Measurements from ENCODE around the gene VGF. TPM values are rescaled to one million over a fixed set of nuclear protein-coding genes. Genes with fewer than 3 reads are reported as not detected.
"Not testable (repeated sequence)": the region's sequence is repeated elsewhere in the genome, so short reads cannot be mapped to it uniquely, and the experiment has no call there.

Gene VGF
- total RNA-seq, 2 experiments from 2014 or later: 1.5 TPM; not detected in 1

- Histone ChIP-seq H4K20me1 (ENCODE audit: insufficient read depth, low read length) (no peaks in the 10 kb centered on the region), H3K4me2 (ENCODE audit: low read length) (no peak overlapping the region), H3K79me2 (ENCODE audit: insufficient read depth, low read depth, low read length) (no peaks in the 10 kb centered on the region), H3K9me2 (ENCODE audit: insufficient read depth, low read length) (no peaks in the 10 kb centered on the region), H3K27ac (ENCODE audit: low read depth, low read length, poor library complexity, severe bottlenecking) (no peak overlapping the region), H2AFZ (ENCODE audit: low read length) (no peak overlapping the region), H3K36me3 (ENCODE audit: insufficient read depth, low read length) (no peaks in the 10 kb centered on the region), H3K4me3 (ENCODE audit: low read depth, low read length, poor library complexity, severe bottlenecking) (no peak overlapping the region), H3K9me3 (ENCODE audit: low read length) (no peaks in the 10 kb centered on the region), H3K4me1 (ENCODE audit: insufficient read depth, low read length, poor library complexity, severe bottlenecking) (peaks cover 5% of the 10 kb centered on the region)
- TF ChIP-seq CTCF (conservative IDR thresholded peaks at IDR 0.05; ENCODE audit: low read length) (no peak), EZH2phosphoT487 (IDR thresholded peaks at IDR 0.05; ENCODE audit: borderline replicate concordance, low read depth, low read length) (no peak)
- CTCF ChIA-PET (ENCODE audit: unreplicated experiment): no interaction called here
- no TSS peak for BruUV-seq (replicated peaks)
- DNase-seq (ENCODE audit: low spot score): no peak
- POLR2A ChIA-PET: interaction anchor here (0.9 kb wide), 1 partner anchor 519 kb away, joined by 3 read pairs; no protein-coding TSS in a partner anchor
- intact Hi-C loops (cut with micrococcal nuclease; ENCODE audit: unreplicated experiment): no loop called here
Measured at GRCh38 chr7:101207459-101207858, 42.1 kb upstream of the VGF start.

DNA sequence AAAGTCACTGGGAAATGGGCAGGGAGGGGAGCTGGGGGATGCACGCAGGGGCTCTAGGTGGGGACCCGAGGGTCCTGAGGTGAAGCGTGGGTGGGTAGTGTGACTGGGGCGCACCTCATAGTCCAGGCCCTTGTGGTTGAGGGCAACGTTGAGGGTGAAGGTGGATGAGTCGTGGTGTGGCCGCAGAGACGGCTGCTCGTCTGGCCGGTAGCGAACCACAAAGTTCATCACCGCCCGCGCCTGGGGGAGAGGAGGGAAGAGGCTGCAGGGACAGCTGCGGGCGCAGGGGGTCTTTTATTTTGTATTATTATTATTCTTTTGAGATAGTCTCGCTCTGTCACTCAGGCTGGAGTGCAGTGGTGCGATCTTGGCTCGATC lies 41.3 kb upstream of the VGF start:
- intact Hi-C loops (cut with micrococcal nuclease; ENCODE audit: unreplicated experiment): no loop called here
- no peak for TF ChIP-seq CTCF (conservative IDR thresholded peaks at IDR 0.05; ENCODE audit: low read length)
- TF ChIP-seq EZH2phosphoT487 (IDR thresholded peaks at IDR 0.05; ENCODE audit: borderline replicate concordance, low read depth, low read length): no peak
- H3K9me2 ChIP-seq (ENCODE audit: insufficient read depth, low read length): no peaks in the 10 kb centered on the region
- H4K20me1 ChIP-seq (ENCODE audit: insufficient read depth, low read length): no peaks in the 10 kb centered on the region
- no peak overlapping the region for H3K27ac ChIP-seq (ENCODE audit: low read depth, low read length, poor library complexity, severe bottlenecking)
- BruUV-seq (replicated peaks): no TSS peak
- H3K4me2 ChIP-seq (ENCODE audit: low read length): no peak overlapping the region
- H3K9me3 ChIP-seq (ENCODE audit: low read length): no peaks in the 10 kb centered on the region
- ChIA-PET POLR2A (no interaction called here), CTCF (ENCODE audit: unreplicated experiment) (no interaction called here)
- H3K4me3 ChIP-seq (ENCODE audit: low read depth, low read length, poor library complexity, severe bottlenecking): no peak overlapping the region
- no peaks in the 10 kb centered on the region for H3K79me2 ChIP-seq (ENCODE audit: insufficient read depth, low read depth, low read length)
- H2AFZ ChIP-seq (ENCODE audit: low read length): no peak overlapping the region
- no peaks in the 10 kb centered on the region for H3K36me3 ChIP-seq (ENCODE audit: insufficient read depth, low read length)
- DNase-seq (ENCODE audit: low spot score): no peak
- peaks cover 5% of the 10 kb centered on the region for H3K4me1 ChIP-seq (ENCODE audit: insufficient read depth, low read length, poor library complexity, severe bottlenecking)

DNA sequence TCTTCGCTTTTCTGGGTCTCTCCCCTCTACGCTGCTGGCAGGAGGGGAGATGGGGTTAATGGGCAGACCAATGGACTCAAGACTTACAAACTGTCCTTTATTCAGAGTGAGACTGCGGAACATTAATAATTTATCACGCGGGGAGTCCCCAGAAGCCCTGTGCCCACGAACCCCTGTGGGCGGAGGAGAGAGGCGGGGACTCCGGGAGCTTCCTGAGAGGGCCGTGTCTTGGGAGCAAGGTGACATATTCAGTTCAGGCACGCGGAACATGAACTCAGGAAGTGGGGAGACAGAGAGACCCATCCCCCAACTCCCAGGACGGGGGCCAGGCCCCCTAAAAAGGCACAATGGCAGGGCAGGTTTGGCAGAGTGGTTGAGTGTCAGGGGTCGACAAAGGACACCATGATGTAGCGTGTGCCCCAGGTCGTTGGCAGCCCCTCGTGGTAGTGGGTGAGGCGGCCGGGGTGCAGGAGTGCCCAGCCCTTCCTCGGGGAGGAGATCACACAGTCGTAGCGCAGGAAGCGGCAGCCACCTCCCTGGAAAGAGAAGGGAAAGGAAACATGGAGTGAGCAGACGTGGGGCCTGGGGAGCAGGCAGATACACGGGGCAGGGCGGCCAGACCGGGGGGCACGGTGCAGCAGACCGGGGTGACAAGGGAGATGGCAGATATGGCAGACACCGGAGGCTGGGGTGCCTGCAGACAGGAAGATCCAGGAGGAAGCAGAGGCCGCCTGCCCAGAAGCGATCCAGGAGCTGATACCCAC lies 40.7 kb upstream of the VGF start:
- Histone ChIP-seq H3K4me1 (ENCODE audit: insufficient read depth, low read length, poor library complexity, severe bottlenecking) (peaks cover 5% of the 10 kb centered on the region), H4K20me1 (ENCODE audit: insufficient read depth, low read length) (no peaks in the 10 kb centered on the region), H3K79me2 (ENCODE audit: insufficient read depth, low read depth, low read length) (no peaks in the 10 kb centered on the region), H3K9me2 (ENCODE audit: insufficient read depth, low read length) (no peaks in the 10 kb centered on the region), H3K4me2 (ENCODE audit: low read length) (no peak overlapping the region), H3K36me3 (ENCODE audit: insufficient read depth, low read length) (no peaks in the 10 kb centered on the region), H3K9me3 (ENCODE audit: low read length) (no peaks in the 10 kb centered on the region), H3K27ac (ENCODE audit: low read depth, low read length, poor library complexity, severe bottlenecking) (no peak overlapping the region), H3K4me3 (ENCODE audit: low read depth, low read length, poor library complexity, severe bottlenecking) (no peak overlapping the region), H2AFZ (ENCODE audit: low read length) (no peak overlapping the region)
- intact Hi-C loops (cut with micrococcal nuclease; ENCODE audit: unreplicated experiment): no loop called here
- ChIA-PET POLR2A (no interaction called here), CTCF (ENCODE audit: unreplicated experiment) (no interaction called here)
- TF ChIP-seq CTCF (conservative IDR thresholded peaks at IDR 0.05; ENCODE audit: low read length) (no peak), EZH2phosphoT487 (IDR thresholded peaks at IDR 0.05; ENCODE audit: borderline replicate concordance, low read depth, low read length) (no peak)
- no peak for DNase-seq (ENCODE audit: low spot score)
- no TSS peak for BruUV-seq (replicated peaks)

GRCh38 chr7:101203740-101204738 lies 38.7 kb upstream of the VGF start:
- Histone ChIP-seq H2AFZ (ENCODE audit: low read length) (peak overlapping the region; percentile 45; the same call in 1 of the 2 replicates), H3K4me2 (ENCODE audit: low read length) (peak overlapping the region; percentile 24; the same call in 1 of the 2 replicates)
- H3K27ac ChIP-seq (ENCODE audit: low read depth, low read length, poor library complexity, severe bottlenecking); H4K20me1 ChIP-seq (ENCODE audit: insufficient read depth, low read length); H3K9me2 ChIP-seq (ENCODE audit: insufficient read depth, low read length); H3K79me2 ChIP-seq (ENCODE audit: insufficient read depth, low read depth, low read length); BruUV-seq (replicated peaks); CTCF ChIA-PET (ENCODE audit: unreplicated experiment); intact Hi-C loops (cut with micrococcal nuclease; ENCODE audit: unreplicated experiment); H3K4me1 ChIP-seq (ENCODE audit: insufficient read depth, low read length, poor library complexity, severe bottlenecking); H3K4me3 ChIP-seq (ENCODE audit: low read depth, low read length, poor library complexity, severe bottlenecking); H3K36me3 ChIP-seq (ENCODE audit: insufficient read depth, low read length); H3K9me3 ChIP-seq (ENCODE audit: low read length); DNase-seq (ENCODE audit: low spot score): not testable (repeated sequence)
- POLR2A ChIA-PET: interaction anchor here (1.1 kb wide), 1 partner anchor 10 kb away, joined by 3 read pairs; no protein-coding TSS in a partner anchor

All from OCI-LY7 (cell line).